GM21786 (cell line): ENCODE measurements around the gene SMPD4.
"Not testable (repeated sequence)": the region's sequence is repeated elsewhere in the genome, so short reads cannot be mapped to it uniquely, and the experiment has no call there.

Experiments
- ATAC-seq: cut with Tn5 transposase; IDR thresholded peaks from one replicate; pipeline ENCODE4 v1.9.1; 2021; ENCODE audit not compliant: unreplicated experiment

The SMPD4 gene

GRCh38 chr2:130142396-130143265, 38.8 kb downstream of the SMPD4 start:
- ATAC-seq = not testable (repeated sequence)

DNA sequence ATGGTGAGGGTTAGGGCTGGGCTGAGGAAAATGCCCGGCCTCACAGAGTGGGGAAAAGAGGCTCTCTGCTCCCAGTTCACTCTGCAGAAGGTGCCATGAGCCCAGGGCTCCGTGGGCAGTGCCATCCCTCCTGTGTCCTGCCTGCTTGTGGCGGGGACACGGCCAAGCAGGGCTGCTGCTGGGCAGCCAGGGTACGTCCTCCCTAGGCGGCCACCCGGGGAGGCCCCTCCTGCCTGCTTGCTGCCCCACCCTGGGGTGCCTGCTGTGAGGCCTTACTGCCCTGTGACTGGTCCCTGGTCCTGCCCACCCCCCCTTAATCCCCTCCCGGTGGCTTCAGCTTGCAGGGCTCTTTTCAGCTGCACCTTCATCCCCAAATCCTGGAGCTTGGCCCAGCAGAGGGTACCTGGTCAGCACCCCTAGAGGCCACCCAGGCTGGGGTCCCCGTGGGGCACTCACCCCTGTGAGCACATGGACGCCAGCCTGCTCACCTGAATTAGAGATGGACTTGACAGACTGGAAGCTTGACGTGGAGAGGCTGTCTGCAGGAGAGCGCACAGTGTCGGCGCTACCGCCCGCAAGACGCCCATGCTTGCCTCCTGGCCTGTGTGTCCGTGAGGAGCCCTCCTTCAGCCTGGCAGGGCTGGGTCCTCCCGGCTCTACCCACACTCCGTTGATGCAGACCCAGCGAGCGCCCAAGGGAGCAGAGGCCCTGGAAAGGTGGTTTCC, 39.6 kb downstream of the SMPD4 start:
- not testable (repeated sequence) for ATAC-seq

DNA sequence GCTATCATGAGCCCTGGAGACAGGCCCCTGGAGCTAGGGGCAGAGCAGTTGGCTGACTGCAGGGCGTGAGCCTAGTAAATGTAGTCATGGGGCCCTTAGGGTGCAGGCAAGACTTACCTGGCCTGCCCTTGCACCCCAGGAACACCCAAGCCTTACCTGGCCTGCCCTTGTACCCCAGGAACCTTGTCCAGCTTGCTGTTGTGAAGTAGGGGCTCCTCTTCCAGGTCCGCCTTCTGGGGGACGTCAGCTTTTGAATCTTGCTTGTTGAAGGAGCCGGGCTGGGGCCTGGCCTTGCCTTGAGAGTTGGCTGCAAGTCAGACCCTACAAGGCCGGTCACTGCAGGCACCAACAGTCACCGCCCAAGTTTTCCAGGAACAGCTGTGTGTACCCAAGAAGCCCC, 40.4 kb downstream of the SMPD4 start:
- not testable (repeated sequence) for ATAC-seq

DNA sequence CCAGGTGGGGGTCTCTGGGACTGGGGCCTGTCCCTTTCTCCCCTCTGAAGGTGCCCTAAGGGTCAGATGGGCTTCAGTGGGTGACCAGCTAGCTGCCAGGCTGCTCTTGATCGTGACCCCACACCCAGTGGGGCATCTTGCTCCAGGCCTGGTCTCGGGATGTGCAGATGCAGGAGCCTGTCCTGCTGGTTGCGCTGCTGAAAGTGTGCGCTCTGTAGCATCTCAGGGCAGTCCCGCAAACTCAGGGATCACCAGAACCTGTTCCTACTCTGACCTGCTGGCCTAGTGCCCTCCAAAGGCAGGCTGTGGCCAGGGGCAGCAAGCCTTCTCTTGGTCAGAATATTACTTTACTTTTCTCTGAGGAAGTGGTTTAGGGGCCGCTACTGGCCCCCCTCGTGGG, 40.9 kb downstream of the SMPD4 start:
- not testable (repeated sequence) for ATAC-seq

DNA sequence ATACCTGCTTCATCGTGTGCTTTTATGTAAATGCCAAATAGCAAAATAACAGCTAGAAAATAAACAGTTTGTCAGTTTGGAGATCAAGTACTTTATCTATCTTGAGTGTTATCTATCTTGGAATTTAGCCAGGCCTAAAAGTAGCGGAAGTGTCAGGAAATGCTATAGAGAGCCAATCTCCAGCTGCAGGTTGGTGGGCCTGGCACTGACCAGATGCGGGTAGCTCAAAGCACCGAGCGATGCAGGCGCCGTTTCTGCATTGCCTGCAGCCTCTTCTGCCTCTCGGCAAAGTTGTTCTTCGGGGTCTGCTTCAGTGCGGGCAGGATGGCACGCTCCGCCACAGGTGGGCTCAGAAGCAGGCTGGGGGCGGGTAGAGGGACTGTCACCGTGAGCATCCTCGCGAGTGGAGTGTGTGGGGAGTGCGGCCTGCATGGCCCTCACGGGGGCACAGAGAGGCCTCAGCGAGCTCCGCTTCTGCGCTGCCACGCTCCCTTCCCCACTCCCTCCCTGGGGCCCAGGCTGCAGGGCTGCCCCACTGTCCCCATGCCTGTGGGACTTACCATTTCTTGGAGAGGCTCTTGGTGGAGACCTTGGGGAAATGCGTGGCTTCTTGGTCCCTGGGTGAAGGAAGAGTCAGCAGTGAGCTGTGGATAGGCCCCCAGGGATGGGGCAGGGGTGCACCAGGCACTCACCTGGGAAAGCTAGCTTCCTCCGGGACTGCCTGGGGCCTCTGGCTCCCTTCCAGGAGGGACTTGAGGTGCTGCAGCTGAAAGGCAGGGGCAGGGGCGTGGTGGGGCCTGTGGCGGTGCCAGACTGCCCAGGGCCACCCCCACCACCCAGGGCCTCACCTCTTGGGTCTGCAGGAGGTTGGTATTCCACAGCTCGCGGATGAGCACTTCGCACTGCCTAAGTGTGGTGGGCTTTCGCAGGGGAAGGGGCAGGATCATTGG, 41.8 kb downstream of the SMPD4 start:
- ATAC-seq = not testable (repeated sequence)

DNA sequence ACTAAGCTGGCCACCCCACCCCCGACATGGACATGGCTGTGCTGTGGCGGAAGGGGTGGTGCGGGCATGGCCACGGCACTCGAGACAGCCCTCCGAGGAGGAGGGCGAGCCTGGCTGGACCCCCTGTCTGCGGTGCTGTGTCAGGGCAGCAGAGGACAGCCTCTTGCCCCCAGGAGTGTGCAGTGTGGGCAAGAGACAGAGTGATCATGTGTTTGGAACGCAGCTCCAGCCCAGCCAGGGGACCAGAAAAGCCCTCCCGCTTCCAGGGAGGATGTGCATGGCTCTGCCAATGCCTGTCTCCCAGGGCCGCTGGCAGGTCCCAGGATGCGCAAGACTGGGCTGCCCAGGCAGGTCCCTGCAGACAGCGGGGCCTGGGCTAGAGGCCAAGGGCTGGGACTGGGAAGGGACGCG, 42.6 kb downstream of the SMPD4 start:
- not testable (repeated sequence) for ATAC-seq

- not testable (repeated sequence) for ATAC-seq
Observed at GRCh38 chr2:130138326-130138725, 43.1 kb downstream of the SMPD4 start.

- not testable (repeated sequence) for ATAC-seq
Observed at GRCh38 chr2:130137118-130137517, 44.3 kb downstream of the SMPD4 start.

DNA sequence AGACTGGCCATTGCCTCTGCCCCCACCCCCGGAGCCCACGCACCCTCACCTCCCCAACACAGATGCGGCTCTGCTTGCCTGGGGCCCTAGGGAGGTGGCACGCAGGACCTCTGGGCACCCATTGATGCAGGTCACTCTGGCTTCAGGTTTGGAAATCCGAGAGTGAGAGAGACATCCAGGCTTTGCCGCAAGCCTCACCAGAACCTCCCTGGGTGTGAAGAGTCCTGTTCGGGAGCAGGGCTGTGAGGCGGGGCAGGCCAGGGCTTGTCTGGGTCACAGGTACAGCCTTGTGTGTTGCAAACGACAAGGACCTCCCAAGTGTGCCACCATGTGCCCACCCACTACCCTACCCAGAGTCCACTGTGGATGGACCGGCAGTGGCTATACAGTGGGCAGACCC, 44.9 kb downstream of the SMPD4 start:
- not testable (repeated sequence) for ATAC-seq

DNA sequence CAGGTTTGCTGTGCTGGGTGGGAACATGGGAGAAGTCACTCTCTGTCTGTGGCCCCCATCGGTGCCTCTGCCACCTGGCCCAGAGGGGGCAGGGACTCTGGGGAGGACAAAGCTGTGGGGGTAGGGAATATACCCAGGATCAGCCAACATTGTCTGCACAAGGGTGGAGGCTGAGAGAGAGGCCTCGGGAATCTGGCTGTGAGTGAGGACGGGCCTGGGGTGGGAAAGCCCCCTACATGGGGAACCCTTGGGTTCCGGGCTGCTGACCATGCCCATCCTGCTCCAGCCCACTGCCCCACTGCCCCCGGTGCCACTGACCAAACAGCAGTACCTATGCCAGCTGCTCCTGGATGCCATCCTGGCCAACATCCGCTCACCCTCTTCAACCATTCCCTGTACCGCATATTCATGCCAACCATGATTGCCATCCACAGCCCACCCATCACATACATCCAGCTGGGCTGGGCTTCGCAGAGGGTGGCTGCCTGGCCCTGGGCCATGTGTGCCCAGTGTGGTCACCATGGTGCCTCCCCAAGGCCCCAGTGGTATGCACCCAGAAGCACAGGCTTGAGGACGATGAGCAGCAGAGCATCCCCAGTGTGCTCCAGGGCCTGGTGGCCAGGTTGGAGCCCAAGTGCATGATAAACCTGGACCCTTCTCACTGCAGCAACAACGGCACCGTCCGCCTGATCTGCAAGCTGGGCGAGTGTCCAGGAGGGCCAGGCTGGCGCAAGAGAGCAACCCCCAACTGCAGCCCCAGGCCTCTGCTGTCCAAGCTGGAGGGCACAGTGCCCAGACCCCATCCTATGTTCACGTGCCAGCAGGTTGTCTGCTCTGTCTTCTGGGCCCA, 45.5 kb downstream of the SMPD4 start:
- ATAC-seq = no peak

DNA sequence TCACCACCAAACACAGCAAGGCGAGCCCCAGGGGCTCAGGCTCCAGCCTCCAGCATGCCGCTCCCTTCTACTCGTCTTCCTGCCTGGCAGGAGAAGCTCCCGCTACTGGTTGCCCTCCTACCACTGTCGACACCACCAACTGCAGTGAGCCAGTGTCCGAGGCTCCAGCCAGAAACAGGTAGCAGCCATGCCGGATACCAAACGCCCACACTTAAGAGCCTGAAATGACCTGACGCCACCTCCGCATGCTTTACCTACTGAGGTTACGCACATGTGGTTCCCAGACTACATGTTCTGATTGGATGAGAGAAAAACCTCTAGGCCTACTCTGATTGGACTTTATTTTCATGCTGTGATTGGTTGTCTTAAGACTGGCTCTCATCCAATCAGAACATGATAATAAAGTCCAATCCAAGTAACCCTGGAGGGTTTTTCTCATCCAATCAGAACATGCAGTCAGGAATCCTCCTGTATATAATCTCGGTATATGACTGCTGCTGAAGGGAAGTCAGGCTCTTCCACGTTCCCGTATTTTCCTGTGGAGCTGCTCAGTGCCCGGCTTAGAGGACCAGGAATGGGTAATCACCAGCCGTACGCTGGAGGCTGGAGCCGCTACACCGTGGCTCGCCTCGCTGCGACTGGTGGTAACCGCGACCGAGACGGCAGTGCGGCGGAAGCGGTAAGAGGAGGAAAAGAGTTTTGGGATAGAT, 52.1 kb downstream of the SMPD4 start, which contains the start of gene POTEF:
Gene POTEF, minus strand, starts transcription at position 103 of the 710 bp plus-strand sequence. CDS start 8,707 bp downstream, outside the sequence.
- not testable (repeated sequence) for ATAC-seq

DNA sequence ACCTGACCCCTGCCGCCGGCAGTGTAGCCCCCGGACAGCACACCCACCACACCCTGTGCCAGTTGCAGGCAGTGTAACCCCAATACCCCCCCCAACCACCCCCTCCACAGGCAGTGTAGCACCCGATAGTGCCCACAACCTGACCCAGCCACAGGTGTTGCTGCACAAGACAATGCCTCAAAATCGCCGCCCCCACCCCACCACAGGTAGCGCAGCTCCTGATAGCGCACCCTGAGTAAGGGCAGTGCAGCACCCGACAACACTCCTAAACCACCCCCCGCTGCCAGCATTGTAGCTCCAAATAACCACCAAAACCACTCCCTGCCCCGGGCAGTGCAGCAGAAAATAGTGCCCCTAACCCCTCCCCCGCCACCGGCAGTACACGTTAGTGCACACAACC, 52.9 kb downstream of the SMPD4 start:
- ATAC-seq = not testable (repeated sequence)

GRCh38 chr2:130127726-130128125, 53.7 kb downstream of the SMPD4 start:
- ATAC-seq = not testable (repeated sequence)

DNA sequence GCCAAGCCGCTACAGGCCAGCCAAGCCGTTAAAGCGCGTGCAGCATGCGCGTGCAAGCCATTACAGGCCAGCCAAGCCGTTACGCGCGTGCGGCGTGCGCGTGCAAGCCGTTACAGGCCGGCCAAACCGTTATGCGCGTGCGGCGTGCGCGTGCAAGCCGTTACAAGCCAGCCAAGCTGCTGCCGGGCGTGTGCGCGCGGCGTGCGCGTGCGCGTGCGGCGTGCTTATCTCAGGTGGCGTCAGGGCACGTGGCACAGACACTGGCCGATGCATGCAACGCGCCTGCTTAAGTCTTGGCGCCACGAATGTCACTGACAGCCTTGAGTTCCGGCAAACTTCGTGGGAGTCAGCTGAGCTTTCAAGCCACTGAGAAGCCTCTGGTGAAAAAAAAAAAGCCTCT, 60.5 kb downstream of the SMPD4 start:
- not testable (repeated sequence) for ATAC-seq

- ATAC-seq = not testable (repeated sequence)
Observed at GRCh38 chr2:130102597-130103363, 78.6 kb downstream of the SMPD4 start.
